Lower lobe of right lung (tissue), 2 donors: ENCODE measurements around the gene ZFAND4. TPM values are rescaled to one million over a fixed set of nuclear protein-coding genes. Genes with fewer than 3 reads are reported as not detected.
"Not testable (repeated sequence)": the region's sequence is repeated elsewhere in the genome, so short reads cannot be mapped to it uniquely, and the experiment has no call there.

Experiments
- ATAC-seq, 2 donors: fragments of 200-7000 bp; cut with Tn5 transposase; one replicate each; pipeline ENCODE4 v1.9.1; 2020 to 2022; ENCODE audit warnings: mild to moderate bottlenecking in 2 of 2, moderate library complexity in 2 of 2
- DNase-seq: peaks from one replicate; pipeline ENCODE4 v3.0.0-alpha.2; 2020
- H3K27ac ChIP-seq: fragments of 200-600 bp; one replicate; pipeline ENCODE4 v1.8.0; 2022
- H3K27me3 ChIP-seq: fragments of 200-600 bp; one replicate; pipeline ENCODE4 v1.8.0; 2022; ENCODE audit warnings: low read depth
- H3K36me3 ChIP-seq: fragments of 200-600 bp; one replicate; pipeline ENCODE4 v1.8.0; 2022; ENCODE audit warnings: mild to moderate bottlenecking
- H3K4me1 ChIP-seq: fragments of 200-600 bp; one replicate; pipeline ENCODE4 v1.8.0; 2022
- H3K4me3 ChIP-seq: fragments of 200-600 bp; one replicate; pipeline ENCODE4 v1.8.0; 2022; ENCODE audit warnings: mild to moderate bottlenecking
- H3K9me3 ChIP-seq: fragments of 200-600 bp; one replicate; pipeline ENCODE4 v1.8.0; 2022
- CTCF ChIP-seq: fragments of 200-600 bp; IDR thresholded peaks from one replicate; pipeline ENCODE4 v1.8.0; 2022; ENCODE audit warnings: antibody characterized with exemption, mild to moderate bottlenecking
- intact Hi-C: fragments of 100-400 bp; cut with DNase I; formaldehyde crosslinking; loops from one replicate; pipeline ENCODE4 v1.11.0; 2022
- total RNA-seq: library from RNA; stranded (reverse); fragmentation: NEBNext Ultra II Directional; extraction: Animal tissue kit (Norgen Biotek cat#: 25700); gene quantifications from one replicate; pipeline ENCODE4 v1.2.1, GENCODE V29; 2021
- donor health status: DM: no; HTN: yes; CAD: no; lungs with severe emphysema.

The ZFAND4 gene
- total RNA-seq, 1 donor from 2014 or later = 15.7 TPM

- intact Hi-C loops = no loop called here
- DNase-seq = no peak
- Histone ChIP-seq H3K9me3 (no peaks in the 10 kb centered on the region), H3K4me1 (peaks cover 13% of the 10 kb centered on the region), H3K4me3 (no peak overlapping the region), H3K27me3 (no peaks in the 10 kb centered on the region), H3K36me3 (no peaks in the 10 kb centered on the region), H3K27ac (no peak overlapping the region)
- ATAC-seq = no peak
- TF ChIP-seq CTCF = no peak
Observed at GRCh38 chr10:45575966-45576597, 96.5 kb downstream of the ZFAND4 start.

- H3K27ac ChIP-seq, H3K36me3 ChIP-seq, H3K4me1 ChIP-seq, H3K9me3 ChIP-seq, DNase-seq, H3K4me3 ChIP-seq, H3K27me3 ChIP-seq, intact Hi-C loops, ATAC-seq: not testable (repeated sequence)
Observed at GRCh38 chr10:45575032-45575761, 97.4 kb downstream of the ZFAND4 start.

GRCh38 chr10:45569471-45569870, 103.1 kb downstream of the ZFAND4 start:
- H3K27me3 ChIP-seq = no peaks in the 10 kb centered on the region
- TF ChIP-seq CTCF = no peak
- H3K4me1 ChIP-seq = no peaks in the 10 kb centered on the region
- DNase-seq = no peak
- no peaks in the 10 kb centered on the region for H3K9me3 ChIP-seq
- ATAC-seq = no peak
- no peak overlapping the region for H3K4me3 ChIP-seq
- H3K27ac ChIP-seq = no peak overlapping the region
- intact Hi-C loops = no loop called here
- no peaks in the 10 kb centered on the region for H3K36me3 ChIP-seq

GRCh38 chr10:45566415-45566814, 106.2 kb downstream of the ZFAND4 start:
- Histone ChIP-seq H3K27me3 (no peaks in the 10 kb centered on the region), H3K9me3 (no peaks in the 10 kb centered on the region), H3K27ac (no peak overlapping the region), H3K4me3 (no peak overlapping the region), H3K4me1 (no peaks in the 10 kb centered on the region), H3K36me3 (no peaks in the 10 kb centered on the region)
- no peak for TF ChIP-seq CTCF
- intact Hi-C loops = no loop called here
- DNase-seq (no peak), ATAC-seq (no peak)

Other genes with a start within 250 kb of the ZFAND4 start
- 61.5 TPM for gene WASHC2C, start 54.5 kb upstream of the ZFAND4 start, total RNA-seq
- gene AGAP4, start 174.7 kb upstream of the ZFAND4 start, total RNA-seq = 16.3 TPM